T-cell (primary cell): Measurements from ENCODE around the gene PGAP6. TPM values are rescaled to one million over a fixed set of nuclear protein-coding genes. Genes with fewer than 3 reads are reported as not detected.
"Not testable (repeated sequence)": the region's sequence is repeated elsewhere in the genome, so short reads cannot be mapped to it uniquely, and the experiment has no call there.

Source experiments
- ATAC-seq, 4 experiments: fragments of 200-7000 bp in 3 of 4; fragments of 150-1000 bp in 1 of 4; cut with Tn5 transposase; replicated peaks in 1 of 4; 1 replicate in 3 of 4; 2 replicates in 1 of 4; pipeline ENCODE4 v1.10.0; 2021; ENCODE audit warnings: moderate library complexity in 3 of 4, mild to moderate bottlenecking in 2 of 4, moderate number of reproducible peaks in 1 of 4
- CTCF ChIA-PET, 2 donors: fragments of 300-600 bp; sonication (Branson Sonifier 250); formaldehyde crosslinking; loops; one replicate each; lab custom pipeline; 2022; ENCODE audit warnings: antibody characterized with exemption in 2 of 2; lab: Charles Lee
- POLR2A ChIA-PET, 2 donors: fragments of 300-600 bp; sonication (Branson Sonifier 250); formaldehyde crosslinking; loops; one replicate each; lab custom pipeline; 2022; ENCODE audit warnings: antibody characterized with exemption in 2 of 2; lab: Charles Lee
- DNase-seq, 35 experiments: peaks; one replicate each; pipeline versions ENCODE4 v3.0.0 to v3.0.0-alpha.2; 2013 to 2023
- H3K27ac ChIP-seq: one replicate; pipeline ENCODE4 v1.5.1; 2013; ENCODE audit warnings: low read length
- H3K27me3 ChIP-seq, 2 experiments: replicated peaks in 1 of 2; 1 replicate in 1 of 2; 2 replicates in 1 of 2; pipeline versions ENCODE4 v1.6.1 to v1.7.0; 2013; ENCODE audit warnings: low read length in 1 of 2, mixed read lengths in 1 of 2; ENCODE audit not compliant: control insufficient read depth in 2 of 2, insufficient read depth in 2 of 2; ENCODE audit errors: extremely low read depth in 1 of 2
- H3K36me3 ChIP-seq, 2 donors: 1 replicate in 1 of 2; 2 replicates in 1 of 2; pipeline versions ENCODE4 v1.6.1 to v1.7.0; 2013; ENCODE audit warnings: low read length in 1 of 2; ENCODE audit not compliant: control insufficient read depth in 2 of 2, insufficient read depth in 1 of 2; ENCODE audit errors: extremely low read depth in 1 of 2
- H3K4me1 ChIP-seq, 2 experiments: 1 replicate in 1 of 2; 2 replicates in 1 of 2; pipeline versions ENCODE4 v1.6.1 to v1.7.0; 2013; ENCODE audit warnings: low read length in 2 of 2, mixed read lengths in 1 of 2; ENCODE audit not compliant: insufficient read depth in 2 of 2, control insufficient read depth in 1 of 2; ENCODE audit errors: extremely low read depth in 1 of 2
- H3K4me3 ChIP-seq, 2 donors: 1 replicate in 1 of 2; 2 replicates in 1 of 2; pipeline versions ENCODE4 v1.5.1 to v1.7.0; 2013; ENCODE audit warnings: mild to moderate bottlenecking in 2 of 2, low read length in 1 of 2, moderate library complexity in 1 of 2; ENCODE audit not compliant: control insufficient read depth in 1 of 2; ENCODE audit errors: extremely low read depth in 1 of 2
- H3K9me3 ChIP-seq: 2 replicates; pipeline ENCODE4 v1.7.0; 2013
- H3K27ac Mint-ChIP-seq, 2 donors: one replicate each; pipeline ENCODE4 v1.8.0; 2020 to 2021; ENCODE audit warnings: mild to moderate bottlenecking in 2 of 2, mixed read lengths in 2 of 2
- H3K27me3 Mint-ChIP-seq, 2 donors: one replicate each; pipeline ENCODE4 v1.8.0; 2021 to 2022; ENCODE audit warnings: mixed read lengths in 2 of 2
- H3K36me3 Mint-ChIP-seq: one replicate; pipeline ENCODE4 v1.8.0; 2021; ENCODE audit warnings: mixed read lengths
- H3K4me1 Mint-ChIP-seq, 3 donors: one replicate each; pipeline ENCODE4 v1.8.0; 2020 to 2022; ENCODE audit warnings: mixed read lengths in 3 of 3, mild to moderate bottlenecking in 1 of 3
- H3K4me3 Mint-ChIP-seq, 3 donors: one replicate each; pipeline ENCODE4 v1.8.0; 2020 to 2022; ENCODE audit warnings: mild to moderate bottlenecking in 3 of 3, mixed read lengths in 3 of 3, moderate library complexity in 3 of 3
- H3K9me3 Mint-ChIP-seq, 3 donors: one replicate each; pipeline ENCODE4 v1.8.0; 2020 to 2022; ENCODE audit warnings: mixed read lengths in 3 of 3
- WGBS: methylation state at CpG from one replicate; pipeline ENCODE4 v1.1.5; 2013; ENCODE audit warnings: missing lambda C conversion rate; ENCODE audit not compliant: insufficient coverage; 5-methylcytosine and 5-hydroxymethylcytosine counted together
- total RNA-seq, 35 experiments: library from RNA in 6 of 35; stranded (reverse) in 6 of 35; fragments of 120-200 nt in 1 of 35; gene quantifications; one replicate each; pipeline versions ENCODE4 v1.2.1 to v1.2.4 and lab custom pipeline; 2013 to 2026

Gene PGAP6
- total RNA-seq, 5 donors from 2014 or later (not counting 1 experiment from before 2014, with no cell fraction given) = 34.9 to 143 (median 122) TPM

DNA sequence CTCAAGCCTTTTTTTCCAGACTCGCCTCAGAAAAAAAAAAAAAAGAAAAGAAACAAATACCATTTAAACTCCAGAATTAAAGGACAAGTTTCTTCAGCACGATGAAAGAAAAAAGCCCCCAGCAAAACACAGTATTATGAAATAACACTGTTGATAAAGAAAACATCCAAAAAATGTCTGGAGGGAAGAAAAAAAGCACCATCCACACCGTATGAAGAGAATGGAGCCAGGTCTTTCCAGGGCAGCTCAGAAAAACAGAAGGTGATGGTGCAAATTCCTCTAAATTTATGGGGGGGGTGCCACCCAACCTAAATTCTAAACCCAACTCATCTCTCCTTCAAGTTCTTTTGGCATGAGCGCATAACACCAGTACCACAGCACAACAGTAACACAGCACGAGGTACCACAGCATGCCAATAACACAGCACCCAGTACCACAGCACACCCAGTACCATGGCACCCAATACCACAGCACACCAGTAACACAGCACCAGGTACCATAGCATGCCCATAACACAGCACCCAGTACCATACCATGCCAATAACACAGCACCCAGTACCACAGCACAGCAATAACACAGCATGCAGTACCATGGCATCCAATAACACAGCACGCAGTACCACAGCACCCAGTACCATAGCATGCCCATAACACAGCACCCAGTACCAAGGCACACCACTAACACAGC is 48.2 kb downstream of the PGAP6 start:
- no peak for ATAC-seq
- Mint-ChIP-seq H3K4me3 (peak overlapping the region in 1 of 3 donors; percentile 10), H3K36me3 (peaks cover 7% of the 10 kb centered on the region), H3K27ac (no peak overlapping the region), H3K27me3 (no peaks in the 10 kb centered on the region), H3K9me3 (no peaks in the 10 kb centered on the region), H3K4me1 (peaks cover 64 to 78% (median 74%) of the 10 kb centered on the region in 3 donors)
- DNase-seq = no peak
- H3K4me3 ChIP-seq = no peak overlapping the region
- ChIA-PET POLR2A (interaction anchor here in 1 of 2 donors (0.6 kb wide), 1 partner anchor 119 kb away, joined by 3 read pairs; no protein-coding TSS in a partner anchor), CTCF (no interaction called here)
- no peak overlapping the region for H3K27ac ChIP-seq
- peaks cover 0 to 57% of the 10 kb centered on the region in 2 experiments for H3K4me1 ChIP-seq
- no peaks in the 10 kb centered on the region for H3K36me3 ChIP-seq
- no peaks in the 10 kb centered on the region for H3K9me3 ChIP-seq
- no peaks in the 10 kb centered on the region for H3K27me3 ChIP-seq
- WGBS = 90% methylated on average over 3 of the region's 6 CpGs

DNA sequence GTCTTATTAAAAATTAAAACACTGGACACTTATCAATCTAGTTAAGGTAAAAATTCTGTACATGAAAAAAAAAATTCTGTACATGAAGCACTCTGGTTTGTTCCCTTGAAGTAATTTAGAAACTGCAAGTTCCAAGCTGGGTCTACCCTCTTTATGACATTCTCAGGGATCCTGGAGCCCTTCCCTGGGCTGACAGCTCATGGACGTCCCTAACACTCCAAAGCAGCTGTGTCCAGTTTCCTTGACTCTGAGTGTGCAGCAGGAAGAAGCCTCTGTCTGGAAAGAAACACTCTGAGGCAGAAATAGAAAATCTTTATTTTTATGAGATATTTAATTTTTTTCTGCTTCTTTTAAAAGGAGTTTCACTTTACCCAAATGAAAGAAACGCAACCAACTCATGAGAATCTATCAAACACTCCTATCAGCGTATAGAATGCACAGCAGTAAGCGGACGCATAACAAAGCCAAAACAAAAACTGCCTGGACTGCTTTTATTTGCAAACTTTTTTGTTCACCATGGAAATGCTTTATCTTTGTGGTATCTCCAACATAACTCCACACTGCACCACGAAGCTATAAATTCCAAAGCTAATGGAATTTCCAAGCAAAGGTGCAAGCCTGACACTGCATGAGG is 50.5 kb downstream of the PGAP6 start:
- CTCF ChIA-PET, H3K36me3 Mint-ChIP-seq, ATAC-seq, H3K36me3 ChIP-seq, H3K27ac ChIP-seq, H3K27me3 Mint-ChIP-seq, POLR2A ChIA-PET, H3K4me3 Mint-ChIP-seq, H3K27me3 ChIP-seq, DNase-seq, H3K27ac Mint-ChIP-seq, H3K4me3 ChIP-seq, H3K9me3 ChIP-seq, H3K9me3 Mint-ChIP-seq: not testable (repeated sequence)
- peaks cover 2 to 62% of the 10 kb centered on the region in 2 experiments for H3K4me1 ChIP-seq
- H3K4me1 Mint-ChIP-seq = peaks cover 68 to 79% (median 72%) of the 10 kb centered on the region in 3 donors
- no CpG with 5 or more reads among the region's 6 CpGs for WGBS

DNA sequence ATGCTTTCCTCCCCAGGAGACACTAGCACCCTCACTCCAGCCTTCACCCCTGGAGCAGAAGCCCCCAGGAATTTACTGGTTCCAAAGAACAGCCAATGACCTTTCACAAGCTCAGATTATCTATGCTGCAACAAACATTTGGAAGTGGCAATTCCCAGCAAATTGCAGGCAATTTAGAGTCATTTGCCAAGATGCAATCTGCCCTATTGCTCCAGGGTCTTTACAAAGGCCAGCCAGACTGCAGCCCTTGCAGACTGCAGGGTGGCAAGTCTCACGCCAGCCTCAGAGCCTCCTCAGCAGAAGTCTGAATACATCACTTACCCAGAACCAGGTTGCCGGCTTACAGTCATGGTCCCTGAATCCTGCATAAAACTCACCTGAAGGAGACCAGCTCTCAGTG is 51.0 kb downstream of the PGAP6 start:
- Histone ChIP-seq H3K27ac (no peak overlapping the region), H3K27me3 (no peaks in the 10 kb centered on the region), H3K9me3 (no peaks in the 10 kb centered on the region), H3K36me3 (no peaks in the 10 kb centered on the region), H3K4me1 (peaks cover 4 to 63% of the 10 kb centered on the region in 2 experiments), H3K4me3 (no peak overlapping the region)
- peaks cover 64 to 78% (median 70%) of the 10 kb centered on the region in 3 donors for H3K4me1 Mint-ChIP-seq
- no peak overlapping the region for H3K27ac Mint-ChIP-seq
- peaks cover 7% of the 10 kb centered on the region for H3K36me3 Mint-ChIP-seq
- CTCF ChIA-PET = interaction anchor here in 1 of 2 donors (0.5 kb wide), 1 partner anchor 9 kb away, joined by 3 read pairs; no protein-coding TSS in a partner anchor
- no peak overlapping the region for H3K4me3 Mint-ChIP-seq
- no peaks in the 10 kb centered on the region for H3K27me3 Mint-ChIP-seq
- DNase-seq = no peak
- H3K9me3 Mint-ChIP-seq = no peaks in the 10 kb centered on the region
- ATAC-seq = no peak
- 89% methylated on average over 1 of the region's 2 CpGs for WGBS
- POLR2A ChIA-PET = no interaction called here

DNA sequence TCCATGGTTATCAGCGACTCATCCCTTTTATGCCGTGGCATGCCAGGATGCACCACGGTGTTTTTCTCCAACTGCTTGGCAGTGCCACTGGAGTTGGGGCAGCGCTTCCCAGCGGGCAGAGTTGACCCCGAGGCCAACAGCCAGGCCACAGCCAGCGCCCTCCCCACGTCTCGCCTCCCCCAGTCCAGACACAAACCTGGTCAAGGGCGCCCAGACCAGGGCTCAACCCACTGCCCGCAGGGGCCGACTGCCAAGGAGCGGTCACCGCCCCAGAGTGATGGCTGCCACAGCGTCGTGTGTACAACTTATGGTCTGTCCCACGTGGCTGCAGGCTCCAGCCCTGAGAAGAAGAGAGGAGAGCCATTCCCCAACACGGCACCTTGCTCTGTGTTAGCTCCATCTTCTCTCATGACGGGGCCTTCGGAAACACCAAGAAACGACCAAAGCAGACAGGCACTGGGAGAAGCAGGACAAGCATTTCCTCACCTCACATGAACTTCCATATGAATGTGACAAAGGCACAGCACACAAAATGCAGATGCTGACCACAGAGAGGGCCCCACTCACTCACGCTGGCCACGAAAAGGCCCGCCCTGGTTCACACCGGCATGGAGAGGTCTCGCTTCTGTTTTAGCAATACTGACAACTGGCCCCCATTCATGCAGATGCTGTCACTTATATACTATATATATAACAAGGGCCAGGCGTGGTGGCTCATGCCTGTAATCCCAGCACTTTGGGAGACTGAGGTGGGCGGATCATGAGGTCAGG is 56.2 kb downstream of the PGAP6 start:
- CTCF ChIA-PET = interaction anchor here in 1 of 2 donors (0.6 to 1.2 kb wide), 4 partner anchors 27 to 314 kb away, joined by 4 to 6 read pairs (median 4); no protein-coding TSS in a partner anchor
- WGBS = 70% methylated on average over 19 of the region's 28 CpGs
- Histone ChIP-seq H3K4me1 (peaks cover 20 to 76% of the 10 kb centered on the region in 2 experiments), H3K36me3 (no peaks in the 10 kb centered on the region), H3K27me3 (no peaks in the 10 kb centered on the region), H3K27ac (peak overlapping the region; percentile 84), H3K4me3 (peak overlapping the region; percentile 33 to 53), H3K9me3 (no peaks in the 10 kb centered on the region)
- Mint-ChIP-seq H3K27me3 (no peaks in the 10 kb centered on the region), H3K4me1 (peaks cover 64 to 73% (median 66%) of the 10 kb centered on the region in 3 donors), H3K9me3 (no peaks in the 10 kb centered on the region), H3K27ac (peak overlapping the region; percentile 80 to 91), H3K4me3 (peak overlapping the region; percentile 67 to 80 (median 70)), H3K36me3 (peaks cover 5% of the 10 kb centered on the region)
- POLR2A ChIA-PET = interaction anchor here in 1 of 2 donors (0.7 kb wide), 1 partner anchor 25 kb away, joined by 3 read pairs; no protein-coding TSS in a partner anchor
- ATAC-seq (no peak), DNase-seq (peak in 1 of 35 experiments; percentile 24)

DNA sequence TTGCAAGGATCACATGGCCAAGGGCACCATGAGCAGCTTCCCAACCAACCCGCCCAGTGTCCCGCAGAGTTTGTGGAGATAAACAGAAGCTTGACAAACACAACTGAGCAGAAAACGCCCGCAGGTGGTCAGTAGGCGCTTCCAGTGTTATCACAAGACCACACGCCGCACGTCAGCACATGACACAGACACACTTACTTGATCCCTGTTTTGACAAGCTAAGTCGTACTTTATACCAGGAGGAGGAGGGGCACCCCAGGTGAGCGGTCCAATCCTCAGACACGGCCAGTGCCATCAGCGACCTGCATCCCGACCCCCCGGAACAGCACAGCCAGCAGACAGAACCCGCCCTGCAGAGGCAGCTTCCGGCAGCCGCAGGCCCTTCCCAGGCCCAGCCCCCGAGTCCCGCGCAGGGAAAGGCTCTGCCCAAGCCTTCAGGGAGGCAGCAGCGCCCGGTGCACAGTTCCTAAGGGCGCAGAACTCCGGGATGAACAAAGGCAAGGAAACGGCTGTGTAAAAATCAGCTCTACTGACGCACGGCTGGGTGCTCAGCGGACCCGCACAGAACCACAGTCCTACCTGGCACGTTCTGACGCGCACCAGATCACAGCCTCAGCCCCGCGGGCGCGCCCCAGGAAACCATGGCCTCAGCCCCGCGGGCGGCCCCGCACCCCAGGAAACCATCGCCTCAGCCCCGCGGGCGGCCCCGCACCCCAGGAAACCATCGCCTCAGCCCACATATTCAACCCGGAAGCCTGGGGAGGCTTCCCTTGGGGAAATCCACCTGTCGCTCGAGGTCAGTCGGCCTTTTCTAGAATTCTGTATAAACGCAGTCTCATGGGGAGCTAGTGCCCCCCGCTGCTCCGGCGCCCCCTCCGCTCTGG is 57.1 kb downstream of the PGAP6 start:
- H3K36me3 ChIP-seq = no peaks in the 10 kb centered on the region
- ATAC-seq = peak; percentile 84 to 89 (median 84)
- H3K27ac ChIP-seq = peak overlapping the region; percentile 84
- CTCF ChIA-PET = interaction anchor here in 1 of 2 donors (0.6 to 1.2 kb wide), 5 partner anchors 28 to 315 kb away, joined by 3 to 6 read pairs (median 4); no protein-coding TSS in a partner anchor
- POLR2A ChIA-PET = interaction anchor here in 1 of 2 donors (0.7 kb wide), 1 partner anchor 26 kb away, joined by 3 read pairs; no protein-coding TSS in a partner anchor
- no peaks in the 10 kb centered on the region for H3K9me3 ChIP-seq
- Mint-ChIP-seq H3K36me3 (peaks cover 5% of the 10 kb centered on the region), H3K4me3 (peak overlapping the region; percentile 67 to 80 (median 70)), H3K27ac (peak overlapping the region; percentile 80 to 91), H3K9me3 (no peaks in the 10 kb centered on the region), H3K4me1 (peaks cover 64 to 75% (median 68%) of the 10 kb centered on the region in 3 donors), H3K27me3 (no peaks in the 10 kb centered on the region)
- no peaks in the 10 kb centered on the region for H3K27me3 ChIP-seq
- WGBS = 7% methylated on average over 47 of the region's 55 CpGs
- H3K4me1 ChIP-seq = peaks cover 23 to 81% of the 10 kb centered on the region in 2 experiments
- DNase-seq = peak; percentile 46 to 90 (median 84)
- H3K4me3 ChIP-seq = peak overlapping the region; percentile 53 to 60
